ENCODE results near the gene CCNL1.

- TF ChIP-seq, protein P1, sequence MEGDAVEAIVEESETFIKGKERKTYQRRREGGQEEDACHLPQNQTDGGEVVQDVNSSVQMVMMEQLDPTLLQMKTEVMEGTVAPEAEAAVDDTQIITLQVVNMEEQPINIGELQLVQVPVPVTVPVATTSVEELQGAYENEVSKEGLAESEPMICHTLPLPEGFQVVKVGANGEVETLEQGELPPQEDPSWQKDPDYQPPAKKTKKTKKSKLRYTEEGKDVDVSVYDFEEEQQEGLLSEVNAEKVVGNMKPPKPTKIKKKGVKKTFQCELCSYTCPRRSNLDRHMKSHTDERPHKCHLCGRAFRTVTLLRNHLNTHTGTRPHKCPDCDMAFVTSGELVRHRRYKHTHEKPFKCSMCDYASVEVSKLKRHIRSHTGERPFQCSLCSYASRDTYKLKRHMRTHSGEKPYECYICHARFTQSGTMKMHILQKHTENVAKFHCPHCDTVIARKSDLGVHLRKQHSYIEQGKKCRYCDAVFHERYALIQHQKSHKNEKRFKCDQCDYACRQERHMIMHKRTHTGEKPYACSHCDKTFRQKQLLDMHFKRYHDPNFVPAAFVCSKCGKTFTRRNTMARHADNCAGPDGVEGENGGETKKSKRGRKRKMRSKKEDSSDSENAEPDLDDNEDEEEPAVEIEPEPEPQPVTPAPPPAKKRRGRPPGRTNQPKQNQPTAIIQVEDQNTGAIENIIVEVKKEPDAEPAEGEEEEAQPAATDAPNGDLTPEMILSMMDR (IDR thresholded peaks at IDR 0.05; ENCODE audit: low read length) = no peak
- TF ChIP-seq EZH2 (optimal IDR thresholded peaks at IDR 0.05; ENCODE audit: low read depth, low read length) = no peak
Observed at GRCh38 chr3:157128771-157129681, 30.9 kb downstream of the CCNL1 start.
